NOMO-1 (cell line): ENCODE results near the gene STARD9.
"Not testable (repeated sequence)": the region's sequence is repeated elsewhere in the genome, so short reads cannot be mapped to it uniquely, and the experiment has no call there.

ENCODE experiments used
- DNase-seq, 2 experiments: peaks; one replicate each; lab custom pipeline; 2025; ENCODE audit not compliant: unreplicated experiment in 2 of 2; lab: John Stamatoyannopoulos, UW

The STARD9 gene

GRCh38 chr15:42749266-42749665, 173.9 kb downstream of the STARD9 start:
- no peak for DNase-seq

DNA sequence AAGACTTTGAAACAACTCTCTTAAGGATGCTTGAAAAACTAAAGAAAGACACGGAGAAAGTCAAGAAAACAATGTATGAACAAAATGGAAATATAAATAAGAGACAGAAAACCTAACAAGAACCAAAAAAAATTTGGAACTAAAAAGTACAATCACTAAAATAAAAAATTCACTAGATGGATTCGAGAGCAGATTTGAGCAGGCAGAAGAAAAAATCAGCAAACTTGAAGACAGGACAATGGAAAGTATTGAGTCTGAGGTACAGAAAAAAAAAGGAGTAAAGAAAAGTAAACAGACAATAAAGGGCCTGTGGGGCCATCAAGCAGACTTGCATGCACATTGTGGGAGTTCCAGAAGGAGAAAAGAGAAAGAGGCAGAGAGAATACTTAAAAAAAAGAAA, 174.9 kb downstream of the STARD9 start:
- DNase-seq: no peak

DNA sequence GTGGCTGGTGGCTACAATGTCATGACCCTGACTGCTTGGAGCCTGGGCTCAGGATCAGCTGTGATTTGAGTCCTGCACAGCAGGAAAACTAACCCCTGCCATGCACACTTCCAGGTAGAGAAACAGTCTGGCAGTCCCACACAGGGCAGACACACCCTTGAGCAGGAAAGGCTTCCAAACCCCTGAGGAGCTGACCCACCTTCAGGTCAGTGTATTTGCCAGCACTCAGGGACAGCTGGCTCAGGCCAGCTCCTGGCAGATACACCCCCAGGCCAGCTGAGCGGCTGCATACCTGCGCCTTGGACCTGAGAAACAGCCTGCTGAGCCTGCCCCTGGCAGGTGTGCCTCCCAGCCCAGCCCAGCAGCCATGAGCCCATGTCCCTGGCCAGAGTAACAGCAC, 183.7 kb downstream of the STARD9 start:
- DNase-seq: no peak

GRCh38 chr15:42760759-42761158, 185.4 kb downstream of the STARD9 start:
- DNase-seq: no peak

DNA sequence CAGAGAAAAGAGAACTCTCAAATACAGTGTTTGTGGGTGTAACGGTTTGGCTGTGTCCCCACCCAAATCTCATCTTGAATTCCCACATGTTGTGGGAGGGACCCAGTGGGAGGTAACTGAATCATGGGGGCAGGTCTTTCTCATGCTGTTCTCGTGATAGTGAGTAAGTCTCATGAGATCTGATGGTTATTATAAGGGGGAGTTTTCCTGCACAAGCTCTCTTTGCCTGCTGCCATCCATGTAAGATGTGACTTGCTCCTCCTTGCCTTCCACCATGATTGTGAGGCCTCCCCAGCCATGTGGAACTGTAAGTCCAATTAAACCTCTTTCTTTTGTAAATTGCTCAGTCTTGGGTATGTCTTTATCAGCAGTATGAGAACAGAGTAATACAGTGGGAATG, 186.4 kb downstream of the STARD9 start:
- not testable (repeated sequence) for DNase-seq

DNA sequence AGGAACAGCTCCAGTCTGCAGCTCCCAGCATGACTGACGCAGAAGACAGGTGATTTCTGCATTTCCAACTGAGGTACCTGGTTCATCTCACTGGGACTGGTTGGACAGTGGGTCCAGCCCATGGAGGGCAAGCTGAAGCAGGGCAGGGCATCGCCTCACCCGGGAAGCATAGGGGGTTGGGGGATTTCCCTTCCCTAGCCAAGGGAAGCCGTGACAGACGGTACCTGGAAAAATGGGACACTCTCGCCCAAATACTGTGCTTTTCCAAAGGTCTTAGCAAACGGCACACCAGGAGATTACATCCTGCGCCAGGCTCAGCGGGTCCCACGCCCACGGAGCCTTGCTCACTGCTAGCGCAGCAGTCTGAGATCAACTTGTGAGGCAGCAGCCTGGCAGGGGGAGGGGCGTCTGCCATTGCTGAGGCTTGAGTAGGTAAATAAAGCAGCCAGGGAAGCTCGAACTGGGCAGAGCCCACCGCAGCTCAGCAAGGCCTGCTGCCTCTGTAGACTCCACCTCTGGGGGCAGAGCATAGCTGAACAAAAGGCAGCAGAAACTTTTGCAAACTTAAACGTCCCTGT, 188.8 kb downstream of the STARD9 start:
- DNase-seq: not testable (repeated sequence)

DNA sequence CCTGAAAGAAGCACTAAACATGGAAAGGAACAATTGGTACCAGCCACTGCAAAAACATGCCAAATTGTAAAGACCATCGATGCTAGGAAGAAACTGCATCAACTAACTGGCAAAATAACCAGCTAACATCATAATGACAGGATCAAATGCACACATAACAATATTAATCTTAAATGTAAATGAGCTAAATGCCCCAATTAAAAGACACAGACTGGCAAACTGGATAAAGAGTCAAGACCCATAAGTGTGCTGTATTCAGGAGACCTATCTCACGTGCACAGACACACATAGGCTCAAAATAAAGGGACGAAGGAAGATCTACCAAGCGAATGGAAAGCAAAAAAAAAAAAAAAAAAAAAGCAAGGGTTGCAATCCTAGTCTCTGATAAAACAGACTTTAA, 190.7 kb downstream of the STARD9 start:
- DNase-seq: not testable (repeated sequence)
